Heart right ventricle (tissue), 16 donors: ENCODE measurements around the gene TULP1. TPM values are rescaled to one million over a fixed set of nuclear protein-coding genes. Genes with fewer than 3 reads are reported as not detected.

Experiments used
- ATAC-seq, 8 donors: fragments of 200-7000 bp; cut with Tn5 transposase; one replicate each; pipeline ENCODE4 v1.9.1; 2020; ENCODE audit warnings: mild to moderate bottlenecking in 8 of 8, moderate library complexity in 8 of 8, moderate number of reproducible peaks in 1 of 8
- DNase-seq, 2 donors: peaks; one replicate each; pipeline ENCODE4 v3.0.0-alpha.2; 2020
- H3K27ac ChIP-seq, 10 donors: fragments of 200-600 bp; sonication (generic) in 2 of 10; one replicate each; pipeline versions ENCODE4 v1.5.0 to v1.8.0; 2020 to 2022; ENCODE audit warnings: mild to moderate bottlenecking in 3 of 10
- H3K27me3 ChIP-seq, 7 donors: fragments of 200-600 bp; one replicate each; pipeline ENCODE4 v1.8.0; 2021 to 2022; ENCODE audit warnings: mild to moderate bottlenecking in 2 of 7
- H3K36me3 ChIP-seq, 9 donors: fragments of 200-600 bp; sonication (generic) in 1 of 9; one replicate each; pipeline versions ENCODE4 v1.5.0 to v1.8.0; 2020 to 2022; ENCODE audit warnings: mild to moderate bottlenecking in 2 of 9
- H3K4me1 ChIP-seq, 9 donors: fragments of 200-600 bp; sonication (generic) in 1 of 9; one replicate each; pipeline versions ENCODE4 v1.5.0 to v1.8.0; 2020 to 2022; ENCODE audit warnings: mild to moderate bottlenecking in 4 of 9
- H3K4me3 ChIP-seq, 10 donors: fragments of 200-600 bp; sonication (generic) in 2 of 10; one replicate each; pipeline versions ENCODE4 v1.5.0 to v1.8.0; 2020 to 2022; ENCODE audit warnings: mild to moderate bottlenecking in 7 of 10, moderate library complexity in 2 of 10
- H3K9me3 ChIP-seq, 11 donors: fragments of 200-600 bp in 10 of 11; sonication (generic) in 2 of 11; one replicate each; pipeline versions ENCODE4 v1.5.0 to v1.8.0; 2013 to 2022; ENCODE audit warnings: mild to moderate bottlenecking in 2 of 11, control low read depth in 1 of 11, moderate library complexity in 1 of 11
- WGBS, 2 donors: extraction: QIAGEN DNeasy Blood & Tissue Kit; methylation state at CpG; one replicate each; pipeline ENCODE4 v1.1.7; 2013; ENCODE audit warnings: inconsistent platforms in 1 of 2; 5-methylcytosine and 5-hydroxymethylcytosine counted together
- intact Hi-C, 10 donors: fragments of 100-400 bp; cut with DNase I; formaldehyde crosslinking; loops; one replicate each; pipeline versions ENCODE4 v1.11.1 to v1.14.2; 2022
- polyA plus RNA-seq, 2 donors: library from polyadenylated mRNA; stranded (reverse); fragments of 200-250 nt; gene quantifications; one replicate each; pipeline ENCODE4 v1.2.3, GENCODE V29; 2013
- total RNA-seq, 10 donors: library from RNA; stranded (reverse); fragmentation: NEBNext Ultra II Directional in 3 of 10; extraction: Animal tissue kit (Norgen Biotek cat#: 25700) in 3 of 10; gene quantifications; one replicate each; pipeline versions ENCODE4 v1.2.1 to v1.2.4, GENCODE V29; 2021 to 2023
- TF ChIP-seq, protein P1 (sequence below), 9 donors: fragments of 200-600 bp; sonication (generic) in 2 of 9; IDR thresholded peaks; one replicate each; pipeline versions ENCODE4 v1.5.0 to v1.8.0; 2021 to 2022; ENCODE audit warnings: antibody characterized with exemption in 9 of 9, mild to moderate bottlenecking in 5 of 9, moderate library complexity in 1 of 9
- donor health status: Arrhythmogenic right ventricular cardiomyopathy.
- donor health status: ischemic (EF 13 %, LVEDD 7.1; RV severe dilation, severe dysfunction).
- donor health status: healthy with polysubstance abuse.
- donor health status: DM: no; HTN: yes; CAD: no.
- donor health status: DM: no; HTN: no; CAD: no.
- donor health status: ischemic (EF 25% LVEDD 6.9; RV normal size, moderate dysfunction).
- donor health status: ischemic (EF 25% LVEDD 5.7; RV mildly dilated, moderate dysfunction).
- donor health status: healthy.
- donor health status: DM: yes; HTN: yes; CAD: no.
- donor health status: Ischemic cardiomyopathy.
- donor health status: ischemic (EF 35%, LVEDD 5.7; RV mildly dilated, moderate dysfunction).
- donor health status: nonischemic (EF 11% LVEDD 7.7; RV severe dilation, severe dysfunction).
- donor health status: DM: yes; HTN: yes; CAD: no.
- donor health status: PGD.
- donor health status: ischemic (EF 29% LVEDD 5.4; RV normal size, mild dysfunction).
- donor health status: nonischemic (EF 23%, LVEDD 6.1; RV moderate dilation, normal function).

Gene TULP1
- total and polyA plus RNA-seq, 12 donors, result 0.03 to 0.15 TPM; not detected in 10

DNA sequence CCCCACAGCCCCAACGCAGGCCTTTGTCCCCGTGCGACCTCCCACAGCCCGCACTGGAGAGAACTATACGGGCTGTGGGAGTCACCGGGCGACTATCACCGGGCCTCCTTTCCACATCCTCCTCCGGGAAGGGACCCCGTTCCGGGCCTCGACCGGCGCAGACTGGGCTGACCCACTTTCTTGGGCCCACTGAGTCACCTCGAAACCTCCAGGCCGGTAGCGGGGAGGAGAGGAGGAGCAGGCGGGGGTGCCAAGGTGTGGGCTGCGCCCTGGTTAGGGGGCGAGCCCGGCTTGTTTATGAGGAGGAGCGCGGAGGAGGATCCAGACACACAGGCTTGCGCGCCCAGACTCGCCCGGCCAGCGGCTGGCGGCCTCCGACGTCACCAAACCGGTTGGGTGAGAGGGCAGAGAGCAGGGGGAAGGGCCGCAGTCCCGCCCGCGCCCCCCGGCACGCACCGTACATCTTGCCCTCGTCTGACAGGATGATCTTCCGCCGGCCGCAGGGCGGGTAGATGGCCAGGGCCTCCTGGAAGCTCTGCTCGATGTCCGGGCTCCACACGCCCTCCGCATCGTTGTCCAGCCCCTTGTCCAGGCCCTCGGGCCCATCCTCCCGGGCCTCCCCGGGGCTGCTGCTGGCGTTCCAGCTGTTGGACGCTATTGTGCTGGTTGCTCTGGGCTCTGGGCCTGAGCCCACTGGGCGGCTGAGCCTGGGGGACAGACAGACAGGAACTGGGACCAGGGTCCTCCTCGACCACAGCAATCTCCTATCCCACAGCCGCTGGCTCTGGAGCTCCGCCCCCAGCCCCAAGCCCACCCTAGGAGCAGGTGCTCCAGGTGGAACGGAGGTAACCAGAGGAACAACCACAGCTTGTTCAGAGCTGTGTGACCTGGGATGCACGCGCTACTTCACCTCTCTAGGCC is 26.4 kb downstream of the TULP1 start:
- TF ChIP-seq, protein P1, sequence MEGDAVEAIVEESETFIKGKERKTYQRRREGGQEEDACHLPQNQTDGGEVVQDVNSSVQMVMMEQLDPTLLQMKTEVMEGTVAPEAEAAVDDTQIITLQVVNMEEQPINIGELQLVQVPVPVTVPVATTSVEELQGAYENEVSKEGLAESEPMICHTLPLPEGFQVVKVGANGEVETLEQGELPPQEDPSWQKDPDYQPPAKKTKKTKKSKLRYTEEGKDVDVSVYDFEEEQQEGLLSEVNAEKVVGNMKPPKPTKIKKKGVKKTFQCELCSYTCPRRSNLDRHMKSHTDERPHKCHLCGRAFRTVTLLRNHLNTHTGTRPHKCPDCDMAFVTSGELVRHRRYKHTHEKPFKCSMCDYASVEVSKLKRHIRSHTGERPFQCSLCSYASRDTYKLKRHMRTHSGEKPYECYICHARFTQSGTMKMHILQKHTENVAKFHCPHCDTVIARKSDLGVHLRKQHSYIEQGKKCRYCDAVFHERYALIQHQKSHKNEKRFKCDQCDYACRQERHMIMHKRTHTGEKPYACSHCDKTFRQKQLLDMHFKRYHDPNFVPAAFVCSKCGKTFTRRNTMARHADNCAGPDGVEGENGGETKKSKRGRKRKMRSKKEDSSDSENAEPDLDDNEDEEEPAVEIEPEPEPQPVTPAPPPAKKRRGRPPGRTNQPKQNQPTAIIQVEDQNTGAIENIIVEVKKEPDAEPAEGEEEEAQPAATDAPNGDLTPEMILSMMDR (IDR thresholded peaks at IDR 0.05), result no peak
- ATAC-seq (peak in 7 of 8 donors; percentile 1 to 36 (median 8)), DNase-seq (peak in 1 of 2 donors; percentile 45)
- H3K9me3 ChIP-seq, result no peaks in the 10 kb centered on the region
- H3K27me3 ChIP-seq, result peaks cover 0 to 15% (median 0%) of the 10 kb centered on the region in 7 donors
- intact Hi-C loops, result no loop called here
- WGBS, 2 donors, result 54 to 60% methylated on average over 60 to 61 of the region's 61 CpGs
- H3K36me3 ChIP-seq, result peaks cover 0 to 32% (median 0%) of the 10 kb centered on the region in 9 donors
- peak overlapping the region; percentile 18 to 79 (median 70) for H3K27ac ChIP-seq
- peak overlapping the region in 8 of 10 donors; percentile 6 to 46 (median 33) for H3K4me3 ChIP-seq
- peaks cover 15 to 67% (median 50%) of the 10 kb centered on the region in 9 donors for H3K4me1 ChIP-seq

GRCh38 chr6:35485402-35485877 is 27.3 kb downstream of the TULP1 start:
- ATAC-seq (peak; percentile 10 to 37 (median 18)), DNase-seq (peak in 1 of 2 donors; percentile 38)
- Histone ChIP-seq H3K4me3 (peak overlapping the region in 6 of 10 donors; percentile 17 to 46 (median 38)), H3K36me3 (peaks cover 0 to 35% (median 0%) of the 10 kb centered on the region in 9 donors), H3K27ac (peak overlapping the region; percentile 18 to 79 (median 70)), H3K4me1 (peaks cover 11 to 68% (median 46%) of the 10 kb centered on the region in 9 donors), H3K27me3 (peaks cover 0 to 9% (median 0%) of the 10 kb centered on the region in 7 donors), H3K9me3 (no peaks in the 10 kb centered on the region)
- intact Hi-C loops, result no loop called here
- WGBS, 2 donors, result 37 to 53% methylated on average over 11 of the region's 11 CpGs
- TF ChIP-seq, protein P1 (IDR thresholded peaks at IDR 0.05), result no peak

GRCh38 chr6:35484921-35485392 is 27.7 kb downstream of the TULP1 start:
- Histone ChIP-seq H3K4me3 (no peak overlapping the region), H3K27ac (peak overlapping the region in 7 of 10 donors; percentile 56 to 79 (median 72)), H3K9me3 (no peaks in the 10 kb centered on the region), H3K4me1 (peaks cover 11 to 65% (median 41%) of the 10 kb centered on the region in 9 donors), H3K27me3 (peaks cover 0 to 5% (median 0%) of the 10 kb centered on the region in 7 donors), H3K36me3 (peaks cover 0 to 39% (median 1%) of the 10 kb centered on the region in 9 donors)
- 77 to 89% methylated on average over 7 of the region's 7 CpGs for WGBS, 2 donors
- DNase-seq, result no peak
- intact Hi-C loops, result no loop called here
- ATAC-seq, result peak in 1 of 8 donors; percentile 4
- TF ChIP-seq, protein P1 (IDR thresholded peaks at IDR 0.05), result no peak

DNA sequence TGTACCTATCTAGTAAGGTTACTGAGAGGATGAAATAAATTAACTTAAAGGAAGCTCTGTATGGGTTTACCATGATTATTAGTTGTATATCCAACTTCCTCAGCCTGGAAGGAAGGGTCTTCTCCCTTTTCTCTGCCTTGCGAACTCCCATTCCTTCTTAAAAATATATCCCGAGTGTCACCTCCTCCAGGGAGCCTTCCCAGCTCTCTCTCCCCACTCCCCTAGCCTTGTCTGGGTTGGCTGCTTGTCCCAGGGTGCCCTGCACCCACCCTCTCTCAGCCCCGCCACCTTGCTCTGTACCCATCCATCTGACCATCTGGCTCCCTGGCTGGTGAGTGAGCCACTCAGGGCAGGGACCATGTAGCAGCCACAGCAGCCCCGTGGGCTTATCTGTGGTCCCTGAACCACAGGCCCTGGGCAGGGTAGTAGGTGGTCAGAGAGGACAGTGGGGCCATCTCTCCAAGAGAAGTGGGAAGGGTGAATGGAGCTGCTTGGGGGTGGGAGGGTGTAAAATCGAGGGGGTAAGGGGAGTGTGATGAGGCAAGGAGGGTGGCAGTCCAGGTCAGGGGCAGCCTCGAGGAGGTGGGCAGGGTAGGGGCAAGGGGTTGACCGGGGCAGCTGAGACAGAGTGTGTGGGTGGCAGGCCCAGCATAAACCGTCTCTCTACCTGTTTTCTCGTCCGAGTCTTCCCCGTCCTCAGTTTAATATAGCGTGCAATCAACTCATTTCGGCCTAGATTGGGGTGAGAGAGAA is 28.6 kb downstream of the TULP1 start:
- ATAC-seq (no peak), DNase-seq (no peak)
- TF ChIP-seq, protein P1 (IDR thresholded peaks at IDR 0.05), result no peak
- peak overlapping the region in 1 of 10 donors; percentile 62 for H3K27ac ChIP-seq
- WGBS, 2 donors, result 86 to 88% methylated on average over 13 of the region's 13 CpGs
- H3K4me1 ChIP-seq, result peaks cover 6 to 56% (median 37%) of the 10 kb centered on the region in 9 donors
- no peaks in the 10 kb centered on the region for H3K27me3 ChIP-seq
- H3K9me3 ChIP-seq, result no peaks in the 10 kb centered on the region
- no peak overlapping the region for H3K4me3 ChIP-seq
- peaks cover 0 to 48% (median 3%) of the 10 kb centered on the region in 9 donors for H3K36me3 ChIP-seq
- intact Hi-C loops, result no loop called here
